GM19397 (cell line): Measurements from ENCODE around the gene HOXC12.

Experiments
- ATAC-seq: cut with Tn5 transposase; IDR thresholded peaks from one replicate; pipeline ENCODE4 v1.9.1; 2021; ENCODE audit warnings: mild to moderate bottlenecking, moderate library complexity; ENCODE audit not compliant: unreplicated experiment

Gene HOXC12

DNA sequence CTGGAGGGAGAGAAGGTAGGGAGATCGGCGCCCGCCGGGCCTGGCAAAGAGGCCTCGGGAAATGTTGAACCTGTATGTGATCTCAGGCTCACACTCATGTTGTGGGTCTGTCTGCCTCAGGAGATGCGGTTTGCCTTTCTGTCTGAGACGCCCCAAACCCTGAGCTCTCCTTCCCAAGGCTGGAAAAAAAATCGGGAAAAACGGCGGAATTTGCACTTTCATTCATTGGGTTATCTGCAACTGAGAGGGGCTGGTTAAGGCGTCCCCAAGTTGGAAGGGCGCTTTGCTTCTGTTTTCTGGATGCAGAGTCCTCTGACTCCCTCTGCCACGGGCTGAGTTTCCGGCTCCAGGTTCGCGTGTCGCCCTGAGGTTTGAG lies 40.3 kb downstream of the HOXC12 start:
- ATAC-seq, result no peak

DNA sequence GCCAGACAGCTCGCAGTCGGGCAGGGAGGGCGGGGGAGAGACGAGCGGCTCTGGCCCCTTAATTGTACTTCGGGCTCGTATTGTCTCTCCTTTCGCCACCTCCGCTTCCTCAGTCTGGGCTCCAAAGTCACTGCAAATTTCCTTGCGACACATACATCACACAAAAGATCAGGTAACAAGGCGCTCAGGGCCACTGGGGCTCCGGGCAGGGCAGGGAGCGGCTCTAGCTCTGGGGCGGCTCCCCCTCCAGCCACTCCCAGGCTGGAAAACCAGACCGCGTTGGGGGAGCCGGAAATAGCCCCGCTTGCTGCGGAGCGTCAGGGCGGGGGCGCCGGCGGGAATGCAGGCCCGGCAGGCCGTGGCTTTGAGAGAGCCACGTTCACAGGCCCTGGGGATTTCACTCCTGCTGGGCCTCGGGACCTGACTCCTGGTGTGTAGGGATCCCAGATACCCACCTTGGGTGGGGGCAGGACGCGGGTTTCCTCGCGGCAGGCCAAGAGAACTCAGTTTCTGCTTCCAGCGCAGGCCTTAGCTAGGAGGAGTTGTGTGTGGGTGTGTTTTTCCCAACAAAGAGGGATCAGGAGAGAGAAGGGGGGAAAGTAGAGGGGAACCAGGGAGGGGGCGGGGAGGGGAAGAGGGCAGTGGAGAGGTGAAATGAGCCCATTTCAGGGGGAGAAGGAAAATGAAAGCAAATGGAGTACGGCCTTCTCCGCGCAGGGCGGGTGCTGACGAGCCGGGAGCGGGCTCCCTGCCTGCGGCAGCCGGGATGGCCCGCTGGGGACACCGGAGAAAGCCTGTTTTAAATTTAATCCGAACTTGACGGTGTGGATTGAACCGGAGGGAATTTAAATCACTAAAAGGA lies 40.9 kb downstream of the HOXC12 start:
- ATAC-seq, result no peak

GRCh38 chr12:53996240-53997203 lies 41.8 kb downstream of the HOXC12 start:
- no peak for ATAC-seq

- no peak for ATAC-seq
Measured at GRCh38 chr12:53997204-53998109, 42.8 kb downstream of the HOXC12 start.

DNA sequence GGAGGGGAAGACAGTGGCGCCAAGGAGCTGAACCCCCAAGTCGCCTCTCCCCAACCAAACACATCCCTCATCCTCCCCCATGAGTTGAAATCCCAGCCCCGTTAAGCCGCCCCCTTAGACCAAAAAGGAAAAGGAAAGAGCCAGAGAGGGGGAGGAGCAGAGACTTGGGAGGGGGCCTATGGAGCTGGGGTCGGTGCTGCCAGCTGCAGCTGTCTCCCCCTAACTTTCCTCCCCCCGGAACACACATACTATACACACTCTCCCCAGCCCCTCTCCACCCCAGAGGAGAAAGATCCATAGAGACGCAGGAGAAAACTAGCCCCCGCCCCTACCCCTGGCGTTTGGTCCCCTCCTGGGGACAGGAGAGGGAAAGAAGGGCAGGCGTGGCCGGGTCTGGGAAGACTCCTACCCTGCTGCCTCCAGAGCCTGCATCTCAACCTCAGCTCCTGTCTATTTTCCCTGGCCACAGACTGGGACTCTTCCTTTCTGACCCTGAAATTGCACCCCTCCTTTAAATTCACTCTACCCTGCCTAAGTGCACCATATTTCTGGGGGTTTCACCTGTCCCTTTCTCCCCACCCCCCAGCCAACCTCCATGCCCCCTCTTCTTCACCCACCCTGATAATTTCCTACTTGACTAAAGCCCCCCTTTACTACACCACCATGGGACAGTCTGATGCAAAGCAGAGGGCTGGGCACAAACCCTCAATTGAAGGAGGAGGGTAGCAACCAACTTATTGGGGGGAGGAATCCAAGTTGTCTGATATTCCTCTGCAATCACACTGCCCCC lies 43.6 kb downstream of the HOXC12 start:
- ATAC-seq, result no peak

DNA sequence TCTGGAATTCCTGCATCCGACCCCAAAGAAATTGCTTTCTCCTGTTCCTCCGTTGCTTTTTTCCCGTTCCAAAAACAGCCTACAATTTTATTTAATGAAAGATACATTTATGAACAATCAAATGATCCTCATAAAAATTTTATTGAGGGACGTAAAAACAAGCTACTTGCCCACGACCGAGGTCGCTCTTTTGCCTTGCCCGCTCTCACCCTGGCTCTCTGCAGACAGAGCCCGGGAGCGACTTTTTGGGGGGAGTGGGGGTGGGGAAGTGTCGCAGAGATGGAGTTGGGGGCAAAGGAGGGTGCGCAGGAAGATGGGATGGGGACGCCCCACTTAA lies 44.2 kb downstream of the HOXC12 start:
- ATAC-seq, result no peak

- no peak for ATAC-seq
Measured at GRCh38 chr12:53999559-54000115, 44.9 kb downstream of the HOXC12 start.

DNA sequence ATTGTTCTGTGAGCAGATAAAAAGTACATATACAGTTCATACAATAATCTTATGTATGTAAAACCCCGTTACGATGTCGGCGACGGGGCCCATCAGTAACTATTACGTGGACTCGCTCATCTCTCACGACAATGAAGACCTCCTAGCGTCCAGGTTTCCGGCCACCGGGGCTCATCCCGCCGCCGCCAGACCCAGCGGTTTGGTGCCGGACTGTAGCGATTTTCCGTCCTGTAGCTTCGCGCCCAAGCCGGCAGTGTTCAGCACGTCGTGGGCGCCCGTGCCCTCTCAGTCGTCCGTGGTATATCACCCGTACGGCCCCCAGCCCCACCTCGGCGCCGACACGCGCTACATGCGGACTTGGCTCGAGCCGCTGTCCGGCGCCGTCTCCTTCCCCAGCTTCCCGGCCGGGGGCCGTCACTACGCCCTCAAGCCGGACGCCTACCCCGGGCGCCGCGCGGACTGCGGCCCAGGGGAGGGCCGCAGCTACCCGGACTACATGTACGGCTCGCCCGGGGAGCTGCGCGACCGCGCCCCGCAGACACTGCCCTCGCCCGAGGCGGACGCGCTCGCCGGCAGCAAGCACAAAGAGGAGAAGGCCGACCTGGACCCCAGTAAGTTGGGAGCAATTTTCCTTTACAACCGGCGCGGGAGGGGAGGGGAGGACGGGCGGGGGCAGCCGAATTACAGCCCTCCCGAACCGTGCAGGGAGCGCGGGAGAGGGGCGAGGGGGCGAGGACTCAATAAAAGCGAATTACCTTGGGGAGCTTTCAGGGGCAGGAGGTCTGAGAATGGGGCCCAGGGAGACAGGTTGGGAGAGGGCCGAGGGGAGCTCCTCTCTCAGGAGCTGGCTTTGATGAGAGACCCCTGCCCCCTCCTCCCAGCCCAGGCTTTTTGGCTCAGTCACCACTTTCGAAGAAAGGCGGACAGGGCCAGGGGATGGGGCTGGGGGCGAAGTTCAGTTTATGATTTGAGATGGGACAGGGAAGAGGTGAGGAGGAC lies 45.7 kb downstream of the HOXC12 start, which contains the start of gene HOXC9:
HOXC9 (plus strand) TSS at position 46 of the 999 bp plus-strand sequence; CDS start at position 74, 28 bp downstream.
- ATAC-seq, result no peak

- ATAC-seq, result no peak
Measured at GRCh38 chr12:54001283-54002187, 46.8 kb downstream of the HOXC12 start.

DNA sequence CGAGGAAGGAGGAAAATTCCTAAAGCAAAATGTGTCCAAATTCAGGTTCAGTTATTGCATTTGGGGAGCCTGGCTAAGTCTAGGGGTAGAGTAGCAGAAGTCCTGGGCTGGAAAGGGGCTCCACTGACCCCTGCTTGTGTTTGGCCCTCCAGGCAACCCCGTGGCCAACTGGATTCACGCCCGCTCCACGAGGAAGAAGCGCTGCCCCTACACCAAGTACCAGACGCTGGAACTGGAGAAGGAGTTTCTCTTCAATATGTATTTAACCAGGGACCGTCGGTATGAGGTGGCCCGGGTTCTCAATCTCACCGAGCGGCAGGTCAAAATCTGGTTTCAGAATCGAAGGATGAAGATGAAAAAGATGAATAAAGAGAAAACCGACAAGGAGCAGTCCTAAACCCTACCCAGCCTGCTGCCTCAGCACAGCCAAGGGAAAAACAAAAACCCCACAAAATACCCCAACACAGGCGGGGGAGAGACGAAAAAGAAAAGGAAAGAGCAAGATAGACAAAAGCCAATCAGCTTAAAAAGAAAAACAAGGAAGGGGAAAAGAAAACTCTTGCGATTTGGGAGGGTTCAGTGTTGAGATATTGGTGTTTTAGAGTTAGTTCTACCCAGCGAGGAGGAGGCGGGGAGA lies 47.7 kb downstream of the HOXC12 start:
- ATAC-seq, result no peak

DNA sequence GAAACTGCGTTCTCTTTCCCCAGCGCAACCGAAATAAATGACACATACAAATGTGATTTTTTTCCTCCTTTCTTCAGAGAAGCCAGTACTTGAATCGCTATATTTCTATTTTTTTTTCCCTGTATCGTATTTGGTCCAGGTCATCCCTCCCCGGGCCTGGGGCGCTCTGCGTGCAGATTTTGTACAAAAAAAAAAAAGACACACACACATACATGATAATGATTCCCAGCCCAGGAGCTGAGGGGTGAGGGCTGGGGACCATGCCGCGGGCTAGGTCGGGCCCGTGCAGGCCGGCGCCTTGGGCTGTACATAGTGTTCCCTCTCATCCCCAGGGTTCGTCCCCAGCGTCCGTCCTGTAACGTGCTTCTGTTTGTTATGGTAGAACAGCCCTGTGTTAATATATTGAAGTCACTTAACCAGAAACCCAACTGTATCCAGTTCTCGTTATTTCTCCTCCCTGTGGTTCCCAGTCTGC lies 48.2 kb downstream of the HOXC12 start:
- ATAC-seq, result no peak

GRCh38 chr12:54003625-54004024 lies 48.9 kb downstream of the HOXC12 start:
- ATAC-seq, result no peak

DNA sequence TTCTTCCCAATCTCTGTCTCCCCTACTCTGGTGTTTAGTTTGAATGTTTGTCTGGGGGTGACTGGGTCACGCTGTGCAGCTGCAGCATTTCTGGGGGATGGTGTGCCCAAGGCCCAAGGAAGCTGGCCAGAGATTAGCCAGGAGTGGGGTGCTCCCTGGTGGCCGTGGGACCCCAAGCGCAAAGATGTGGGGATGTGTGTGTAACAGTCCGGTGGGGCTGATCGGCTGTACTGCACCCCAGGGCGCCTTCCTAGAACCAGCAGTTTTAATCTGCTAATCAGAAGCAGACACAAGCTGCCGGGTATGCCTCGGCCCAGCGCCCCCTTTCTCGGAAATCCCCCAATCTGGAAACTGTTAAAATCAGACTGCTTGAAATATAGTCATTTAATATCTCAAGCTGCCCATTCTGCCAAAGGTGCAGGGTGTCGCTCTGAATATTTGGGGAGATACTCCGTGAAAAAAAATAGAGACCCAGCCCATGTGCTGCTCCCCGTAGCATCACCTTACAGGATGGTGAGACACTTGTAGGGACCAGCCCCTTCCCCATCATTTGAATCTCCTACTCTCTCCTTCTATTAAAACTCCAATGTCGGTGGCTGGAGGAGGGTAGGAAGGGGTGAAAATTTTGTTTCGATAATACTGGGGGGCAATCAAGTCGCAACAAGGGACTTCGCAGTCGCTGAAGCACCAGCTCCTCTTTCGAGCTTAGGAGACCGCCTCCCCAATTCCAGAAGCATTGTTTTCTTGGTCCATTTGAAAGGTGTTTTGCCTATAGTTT lies 49.5 kb downstream of the HOXC12 start:
- no peak for ATAC-seq

GRCh38 chr12:54004841-54005530 lies 50.3 kb downstream of the HOXC12 start:
- ATAC-seq, result no peak

- ATAC-seq, result no peak
Measured at GRCh38 chr12:54005531-54005852, 50.8 kb downstream of the HOXC12 start.
